Loucy (cell line): ENCODE results near the gene TECPR1.

Experiments
- EZH2phosphoT487 ChIP-seq: fragments of 200-600 bp; IDR thresholded peaks from 2 replicates; pipeline ENCODE4 v1.6.1; 2018; ENCODE audit warnings: antibody characterized with exemption, mild to moderate bottlenecking, moderate library complexity, borderline replicate concordance
- TF ChIP-seq, protein P1 (sequence below): fragments of 200-600 bp; sonication (generic); conservative IDR thresholded peaks from 2 replicates; pipeline ENCODE4 v1.5.1; 2014; ENCODE audit warnings: mild to moderate bottlenecking, antibody characterized with exemption, low read length

DNA sequence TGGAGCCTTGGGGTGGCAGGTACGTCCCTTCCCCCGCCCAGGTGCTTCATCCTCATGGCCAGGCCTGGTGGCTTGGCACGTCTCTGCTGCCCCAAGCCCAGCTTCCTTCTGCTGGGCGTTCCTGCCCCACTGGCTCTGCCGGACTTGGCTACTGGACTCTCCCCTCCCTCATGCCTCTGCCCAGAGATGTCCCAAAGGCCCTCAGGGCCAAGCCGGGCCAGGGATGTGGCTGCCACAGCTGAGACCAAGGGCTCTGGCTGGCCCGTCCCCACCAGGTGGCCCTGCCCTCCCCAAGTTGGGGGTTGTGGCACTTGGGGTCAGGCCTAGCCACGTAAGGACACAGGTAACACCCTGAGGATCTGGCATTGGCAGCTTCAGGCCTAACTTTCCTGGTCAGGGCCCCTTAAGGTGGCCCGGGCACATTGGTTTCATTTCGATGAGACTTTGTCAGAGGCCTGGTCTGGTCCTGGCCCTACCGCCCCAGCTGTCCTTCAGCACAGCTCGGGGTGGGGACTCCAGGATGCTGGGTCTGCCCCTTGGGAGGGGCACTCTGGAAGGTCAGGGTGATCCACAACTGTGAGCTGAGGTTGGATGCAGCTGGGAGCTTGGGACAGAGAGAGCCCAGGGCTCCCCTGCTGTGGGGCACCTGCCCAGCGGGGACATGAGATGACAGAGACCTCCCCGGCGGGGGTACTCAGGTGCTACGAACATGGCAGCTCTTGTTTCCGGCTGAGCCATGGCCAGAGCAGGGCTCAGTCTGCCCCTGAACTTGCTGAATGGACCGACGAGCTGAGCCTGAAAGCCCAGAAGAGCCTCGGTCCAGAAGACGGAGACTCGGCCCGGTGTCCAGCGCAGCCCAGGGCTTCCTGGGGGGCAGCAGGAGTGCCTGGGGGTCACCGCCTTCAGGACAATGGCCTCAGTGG, 37.9 kb downstream of the TECPR1 start:
- TF ChIP-seq, protein P1, sequence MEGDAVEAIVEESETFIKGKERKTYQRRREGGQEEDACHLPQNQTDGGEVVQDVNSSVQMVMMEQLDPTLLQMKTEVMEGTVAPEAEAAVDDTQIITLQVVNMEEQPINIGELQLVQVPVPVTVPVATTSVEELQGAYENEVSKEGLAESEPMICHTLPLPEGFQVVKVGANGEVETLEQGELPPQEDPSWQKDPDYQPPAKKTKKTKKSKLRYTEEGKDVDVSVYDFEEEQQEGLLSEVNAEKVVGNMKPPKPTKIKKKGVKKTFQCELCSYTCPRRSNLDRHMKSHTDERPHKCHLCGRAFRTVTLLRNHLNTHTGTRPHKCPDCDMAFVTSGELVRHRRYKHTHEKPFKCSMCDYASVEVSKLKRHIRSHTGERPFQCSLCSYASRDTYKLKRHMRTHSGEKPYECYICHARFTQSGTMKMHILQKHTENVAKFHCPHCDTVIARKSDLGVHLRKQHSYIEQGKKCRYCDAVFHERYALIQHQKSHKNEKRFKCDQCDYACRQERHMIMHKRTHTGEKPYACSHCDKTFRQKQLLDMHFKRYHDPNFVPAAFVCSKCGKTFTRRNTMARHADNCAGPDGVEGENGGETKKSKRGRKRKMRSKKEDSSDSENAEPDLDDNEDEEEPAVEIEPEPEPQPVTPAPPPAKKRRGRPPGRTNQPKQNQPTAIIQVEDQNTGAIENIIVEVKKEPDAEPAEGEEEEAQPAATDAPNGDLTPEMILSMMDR, result no peak
- TF ChIP-seq EZH2phosphoT487, result no peak
